ENCODE data around the gene KCNQ4.

DNA sequence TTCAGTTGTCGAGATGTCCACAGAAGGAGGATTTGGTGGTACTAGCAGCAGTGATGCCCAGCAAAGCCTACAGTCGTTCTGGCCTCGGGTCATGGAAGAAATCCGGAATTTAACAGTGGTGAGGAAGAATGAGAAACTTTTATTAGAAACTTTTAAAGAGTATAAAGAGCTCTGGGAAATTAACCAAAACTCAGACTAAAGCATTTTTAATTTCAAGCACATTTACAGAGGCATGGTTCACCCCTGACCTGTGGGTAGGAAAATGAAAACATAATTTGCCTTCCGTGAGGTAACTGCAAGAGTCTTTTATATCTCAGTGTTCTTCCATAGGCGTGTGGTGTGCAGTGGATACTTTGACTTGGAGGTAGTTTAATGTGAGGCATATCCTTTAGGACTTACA, 44.8 kb upstream of the KCNQ4 start:
- TF ChIP-seq, protein P1, sequence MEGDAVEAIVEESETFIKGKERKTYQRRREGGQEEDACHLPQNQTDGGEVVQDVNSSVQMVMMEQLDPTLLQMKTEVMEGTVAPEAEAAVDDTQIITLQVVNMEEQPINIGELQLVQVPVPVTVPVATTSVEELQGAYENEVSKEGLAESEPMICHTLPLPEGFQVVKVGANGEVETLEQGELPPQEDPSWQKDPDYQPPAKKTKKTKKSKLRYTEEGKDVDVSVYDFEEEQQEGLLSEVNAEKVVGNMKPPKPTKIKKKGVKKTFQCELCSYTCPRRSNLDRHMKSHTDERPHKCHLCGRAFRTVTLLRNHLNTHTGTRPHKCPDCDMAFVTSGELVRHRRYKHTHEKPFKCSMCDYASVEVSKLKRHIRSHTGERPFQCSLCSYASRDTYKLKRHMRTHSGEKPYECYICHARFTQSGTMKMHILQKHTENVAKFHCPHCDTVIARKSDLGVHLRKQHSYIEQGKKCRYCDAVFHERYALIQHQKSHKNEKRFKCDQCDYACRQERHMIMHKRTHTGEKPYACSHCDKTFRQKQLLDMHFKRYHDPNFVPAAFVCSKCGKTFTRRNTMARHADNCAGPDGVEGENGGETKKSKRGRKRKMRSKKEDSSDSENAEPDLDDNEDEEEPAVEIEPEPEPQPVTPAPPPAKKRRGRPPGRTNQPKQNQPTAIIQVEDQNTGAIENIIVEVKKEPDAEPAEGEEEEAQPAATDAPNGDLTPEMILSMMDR (IDR thresholded peaks at IDR 0.05): no peak
- no peak for TF ChIP-seq EZH2 (IDR thresholded peaks at IDR 0.05; ENCODE audit: borderline replicate concordance, insufficient read depth, low read depth, low read length, poor library complexity, severe bottlenecking)

All from B cell (primary cell).